ENCODE results near the gene CTNNBIP1. TPM values are rescaled to one million over a fixed set of nuclear protein-coding genes. Genes with fewer than 3 reads are reported as not detected.

CTNNBIP1 gene
- total and polyA plus RNA-seq, 12 donors, result 26.5 to 69.4 (median 37.3) TPM

DNA sequence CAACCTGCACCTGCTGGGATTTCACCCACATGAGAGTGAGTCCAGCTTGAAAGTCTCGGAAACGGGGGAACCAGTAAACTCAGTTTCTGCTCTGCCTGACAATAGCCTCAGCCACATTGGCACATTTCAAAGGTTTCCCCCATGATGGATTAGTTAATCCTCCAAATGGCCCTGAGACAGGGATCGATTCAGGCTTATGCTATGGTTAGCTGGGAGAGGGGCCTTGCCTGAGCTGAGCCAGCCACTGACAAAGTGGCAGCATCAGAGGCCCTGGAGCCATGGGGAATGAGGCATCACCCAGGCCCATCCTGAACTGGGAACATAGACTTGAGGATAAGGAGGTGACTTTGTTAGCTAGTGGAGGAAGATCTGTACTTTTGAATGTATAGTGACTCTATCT lies 83.5 kb downstream of the CTNNBIP1 start:
- Histone ChIP-seq H3K4me1 (peaks cover 4 to 34% (median 28%) of the 10 kb centered on the region in 9 donors), H3K9me3 (no peaks in the 10 kb centered on the region), H3K4me3 (no peak overlapping the region), H3K27me3 (no peaks in the 10 kb centered on the region), H3K36me3 (no peaks in the 10 kb centered on the region), H3K27ac (no peak overlapping the region)
- intact Hi-C loops (cut with DNase I), result no loop called here
- DNase-seq (no peak), ATAC-seq (no peak)
- TF ChIP-seq, protein P1, sequence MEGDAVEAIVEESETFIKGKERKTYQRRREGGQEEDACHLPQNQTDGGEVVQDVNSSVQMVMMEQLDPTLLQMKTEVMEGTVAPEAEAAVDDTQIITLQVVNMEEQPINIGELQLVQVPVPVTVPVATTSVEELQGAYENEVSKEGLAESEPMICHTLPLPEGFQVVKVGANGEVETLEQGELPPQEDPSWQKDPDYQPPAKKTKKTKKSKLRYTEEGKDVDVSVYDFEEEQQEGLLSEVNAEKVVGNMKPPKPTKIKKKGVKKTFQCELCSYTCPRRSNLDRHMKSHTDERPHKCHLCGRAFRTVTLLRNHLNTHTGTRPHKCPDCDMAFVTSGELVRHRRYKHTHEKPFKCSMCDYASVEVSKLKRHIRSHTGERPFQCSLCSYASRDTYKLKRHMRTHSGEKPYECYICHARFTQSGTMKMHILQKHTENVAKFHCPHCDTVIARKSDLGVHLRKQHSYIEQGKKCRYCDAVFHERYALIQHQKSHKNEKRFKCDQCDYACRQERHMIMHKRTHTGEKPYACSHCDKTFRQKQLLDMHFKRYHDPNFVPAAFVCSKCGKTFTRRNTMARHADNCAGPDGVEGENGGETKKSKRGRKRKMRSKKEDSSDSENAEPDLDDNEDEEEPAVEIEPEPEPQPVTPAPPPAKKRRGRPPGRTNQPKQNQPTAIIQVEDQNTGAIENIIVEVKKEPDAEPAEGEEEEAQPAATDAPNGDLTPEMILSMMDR (IDR thresholded peaks at IDR 0.05), result no peak
- WGBS, 2 donors, result 87 to 92% methylated on average over 3 of the region's 3 CpGs

DNA sequence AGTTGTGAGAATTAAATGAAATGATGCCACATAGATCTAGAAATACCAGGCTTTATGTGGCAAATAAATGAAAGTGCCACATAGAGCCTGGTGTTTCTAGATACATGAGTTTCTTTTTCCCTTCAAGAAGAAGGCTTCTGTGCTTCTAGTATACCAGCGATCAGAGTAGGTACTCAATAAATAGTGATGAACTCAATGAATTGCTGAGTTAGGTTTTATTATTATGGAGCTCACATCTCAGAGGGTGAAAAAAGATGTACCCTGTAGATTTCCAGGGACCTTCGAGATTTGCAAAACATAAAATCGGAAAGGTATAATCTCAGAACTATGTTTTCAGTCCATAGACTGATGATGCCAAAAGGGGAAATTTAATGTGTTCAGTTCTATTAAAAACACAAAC lies 84.0 kb downstream of the CTNNBIP1 start:
- no peaks in the 10 kb centered on the region for H3K27me3 ChIP-seq
- no peak overlapping the region for H3K4me3 ChIP-seq
- ATAC-seq, result no peak
- TF ChIP-seq, protein P1 (IDR thresholded peaks at IDR 0.05), result no peak
- H3K36me3 ChIP-seq, result no peaks in the 10 kb centered on the region
- H3K27ac ChIP-seq, result peak overlapping the region in 4 of 10 donors; percentile 38 to 87 (median 72)
- intact Hi-C loops (cut with DNase I), result no loop called here
- WGBS, 2 donors, result 92 to 94% methylated on average over 3 of the region's 3 CpGs
- no peaks in the 10 kb centered on the region for H3K9me3 ChIP-seq
- DNase-seq, result no peak
- peaks cover 4 to 38% (median 33%) of the 10 kb centered on the region in 9 donors for H3K4me1 ChIP-seq

DNA sequence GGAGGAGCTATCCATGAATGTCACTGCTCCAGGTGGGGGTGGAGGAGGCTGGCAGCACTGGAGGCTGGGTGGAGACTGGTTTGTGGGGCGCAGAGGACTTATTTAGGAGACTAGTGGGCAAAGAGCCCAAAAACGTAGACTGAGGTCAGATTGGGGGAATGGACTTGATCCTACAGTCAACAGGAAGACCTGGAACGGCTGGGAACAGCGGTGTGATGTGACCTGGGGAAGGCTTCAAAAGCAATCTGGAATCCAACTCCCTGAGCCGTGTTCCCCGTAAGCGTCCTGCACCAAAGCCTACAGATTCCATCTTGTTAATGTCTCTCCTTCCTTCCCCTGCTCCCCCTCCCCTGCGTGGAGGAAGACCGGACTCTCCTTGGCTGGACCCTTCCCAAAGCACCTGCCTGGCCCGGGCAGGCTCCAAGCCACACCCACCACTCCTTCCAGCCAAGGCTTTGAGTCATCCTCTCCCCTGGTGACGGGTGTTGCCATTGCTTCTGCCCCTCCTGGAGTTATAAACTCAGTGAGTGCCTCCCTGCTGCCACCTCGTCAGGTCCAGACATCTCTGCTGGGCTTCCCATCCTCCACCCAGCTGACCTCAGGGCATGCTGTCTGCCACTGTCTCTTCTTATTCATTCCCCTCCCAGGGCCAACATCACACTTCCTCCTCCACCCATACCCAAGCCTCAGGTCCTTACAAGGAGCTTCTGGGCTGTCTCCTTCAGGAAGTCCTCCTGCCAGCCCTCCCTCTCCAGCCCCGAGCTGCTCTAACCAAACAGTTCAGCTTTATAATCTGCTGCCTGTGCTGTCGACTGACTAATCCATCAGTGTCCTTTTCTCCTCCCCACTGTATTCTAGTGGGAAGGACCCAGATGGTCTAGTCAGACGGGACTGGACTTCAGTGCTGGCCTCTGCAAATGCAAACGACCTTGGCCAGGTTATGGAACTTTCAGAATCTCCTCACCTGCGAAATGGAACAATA lies 84.7 kb downstream of the CTNNBIP1 start:
- intact Hi-C loops (cut with DNase I), result no loop called here
- WGBS, 2 donors, result 20 to 28% methylated on average over 17 of the region's 17 CpGs
- Histone ChIP-seq H3K9me3 (no peaks in the 10 kb centered on the region), H3K27ac (peak overlapping the region in 9 of 10 donors; percentile 16 to 88 (median 84)), H3K4me1 (peaks cover 4 to 41% (median 35%) of the 10 kb centered on the region in 9 donors), H3K27me3 (no peaks in the 10 kb centered on the region), H3K4me3 (peak overlapping the region in 2 of 10 donors; percentile 86 to 87), H3K36me3 (no peaks in the 10 kb centered on the region)
- DNase-seq (peak in 1 of 2 donors; percentile 48), ATAC-seq (peak in 7 of 8 donors; percentile 19 to 70 (median 55))
- TF ChIP-seq, protein P1 (IDR thresholded peaks at IDR 0.05), result no peak

DNA sequence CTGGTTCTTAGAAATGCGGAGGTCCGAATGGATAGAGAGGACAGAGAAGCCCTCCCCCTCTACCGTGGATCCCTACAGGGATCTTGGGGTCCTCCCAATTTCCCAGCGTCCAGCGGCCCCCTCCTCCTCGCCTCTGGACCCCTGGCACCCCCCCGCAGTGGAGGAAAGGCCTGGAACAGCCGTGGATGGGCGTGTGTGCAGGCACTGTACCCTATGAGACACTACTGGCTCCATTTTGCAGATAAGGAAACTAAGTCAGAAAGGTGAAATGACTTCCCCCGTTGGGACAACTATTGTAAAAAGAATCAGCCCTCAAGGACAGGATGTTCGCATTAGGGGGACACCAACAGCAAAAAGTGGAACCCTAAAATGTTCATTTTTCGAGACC lies 85.4 kb downstream of the CTNNBIP1 start:
- WGBS, 2 donors, result 24 to 30% methylated on average over 12 of the region's 12 CpGs
- intact Hi-C loops (cut with DNase I), result no loop called here
- Histone ChIP-seq H3K36me3 (no peaks in the 10 kb centered on the region), H3K27me3 (no peaks in the 10 kb centered on the region), H3K4me3 (peak overlapping the region in 9 of 10 donors; percentile 61 to 94 (median 86)), H3K9me3 (no peaks in the 10 kb centered on the region), H3K27ac (peak overlapping the region; percentile 63 to 88 (median 84)), H3K4me1 (peaks cover 4 to 41% (median 35%) of the 10 kb centered on the region in 9 donors)
- TF ChIP-seq, protein P1 (IDR thresholded peaks at IDR 0.05), result no peak
- DNase-seq, result no peak
- peak in 5 of 8 donors; percentile 1 to 29 (median 5) for ATAC-seq
